ENCODE measurements around the gene A1CF. TPM values are rescaled to one million over a fixed set of nuclear protein-coding genes. Genes with fewer than 3 reads are reported as not detected.
"Not testable (repeated sequence)": the region's sequence is repeated elsewhere in the genome, so short reads cannot be mapped to it uniquely, and the experiment has no call there.

The A1CF gene
- total and polyA plus RNA-seq, 10 donors: under 0.01 TPM; not detected in 9

DNA sequence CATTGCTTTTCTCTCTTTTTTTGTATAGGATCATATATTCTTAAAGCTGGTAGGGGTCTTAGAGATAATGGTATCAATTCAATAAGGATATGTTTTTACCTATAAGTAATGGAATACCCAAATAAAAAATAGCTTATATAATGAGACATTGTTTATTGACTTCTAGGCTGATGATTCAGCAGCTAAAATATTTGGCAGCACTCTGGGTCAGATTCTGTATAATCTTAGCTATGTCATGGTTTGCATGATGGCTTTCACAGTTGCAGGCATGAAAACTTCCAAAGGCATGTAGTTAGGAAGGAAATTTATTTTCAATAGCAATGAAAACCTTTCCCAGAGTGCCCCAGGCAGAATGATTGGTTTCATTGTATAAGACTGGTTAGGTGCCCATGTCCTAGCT is 32.1 kb upstream of the A1CF start:
- Histone ChIP-seq H3K27ac (no peak overlapping the region), H3K36me3 (no peaks in the 10 kb centered on the region), H3K9me3 (peaks cover 0 to 5% (median 2%) of the 10 kb centered on the region in 8 donors), H3K4me1 (no peaks in the 10 kb centered on the region), H3K4me3 (no peak overlapping the region), H3K27me3 (replicated peaks in 1 of 7) (no peaks in the 10 kb centered on the region)
- no peak for DNase-seq
- intact Hi-C loops (cut with DNase I; ENCODE audit: low total_unique reads): no loop called here
- TF ChIP-seq, protein P1, sequence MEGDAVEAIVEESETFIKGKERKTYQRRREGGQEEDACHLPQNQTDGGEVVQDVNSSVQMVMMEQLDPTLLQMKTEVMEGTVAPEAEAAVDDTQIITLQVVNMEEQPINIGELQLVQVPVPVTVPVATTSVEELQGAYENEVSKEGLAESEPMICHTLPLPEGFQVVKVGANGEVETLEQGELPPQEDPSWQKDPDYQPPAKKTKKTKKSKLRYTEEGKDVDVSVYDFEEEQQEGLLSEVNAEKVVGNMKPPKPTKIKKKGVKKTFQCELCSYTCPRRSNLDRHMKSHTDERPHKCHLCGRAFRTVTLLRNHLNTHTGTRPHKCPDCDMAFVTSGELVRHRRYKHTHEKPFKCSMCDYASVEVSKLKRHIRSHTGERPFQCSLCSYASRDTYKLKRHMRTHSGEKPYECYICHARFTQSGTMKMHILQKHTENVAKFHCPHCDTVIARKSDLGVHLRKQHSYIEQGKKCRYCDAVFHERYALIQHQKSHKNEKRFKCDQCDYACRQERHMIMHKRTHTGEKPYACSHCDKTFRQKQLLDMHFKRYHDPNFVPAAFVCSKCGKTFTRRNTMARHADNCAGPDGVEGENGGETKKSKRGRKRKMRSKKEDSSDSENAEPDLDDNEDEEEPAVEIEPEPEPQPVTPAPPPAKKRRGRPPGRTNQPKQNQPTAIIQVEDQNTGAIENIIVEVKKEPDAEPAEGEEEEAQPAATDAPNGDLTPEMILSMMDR (IDR thresholded peaks at IDR 0.05 in 8 of 11, conservative IDR thresholded peaks at IDR 0.05 in 3 of 11): no peak
- TF ChIP-seq POLR2A (IDR thresholded peaks at IDR 0.05) (no peak), POLR2AphosphoS5 (IDR thresholded peaks at IDR 0.05) (no peak)

GRCh38 chr10:50909334-50910014 is 24.0 kb upstream of the A1CF start:
- intact Hi-C loops (cut with DNase I; ENCODE audit: low total_unique reads): no loop called here
- Histone ChIP-seq H3K27ac (no peak overlapping the region), H3K27me3 (replicated peaks in 1 of 7) (no peaks in the 10 kb centered on the region), H3K4me3 (no peak overlapping the region), H3K4me1 (no peaks in the 10 kb centered on the region), H3K36me3 (no peaks in the 10 kb centered on the region), H3K9me3 (peaks cover 0 to 7% (median 0%) of the 10 kb centered on the region in 8 donors)
- TF ChIP-seq, protein P1 (IDR thresholded peaks at IDR 0.05 in 8 of 11, conservative IDR thresholded peaks at IDR 0.05 in 3 of 11): no peak
- no peak for TF ChIP-seq POLR2A (IDR thresholded peaks at IDR 0.05)
- TF ChIP-seq POLR2AphosphoS5 (IDR thresholded peaks at IDR 0.05): no peak
- 74 to 86% (median 81%) methylated on average over 7 of the region's 7 CpGs for WGBS, 5 donors
- no peak for DNase-seq

DNA sequence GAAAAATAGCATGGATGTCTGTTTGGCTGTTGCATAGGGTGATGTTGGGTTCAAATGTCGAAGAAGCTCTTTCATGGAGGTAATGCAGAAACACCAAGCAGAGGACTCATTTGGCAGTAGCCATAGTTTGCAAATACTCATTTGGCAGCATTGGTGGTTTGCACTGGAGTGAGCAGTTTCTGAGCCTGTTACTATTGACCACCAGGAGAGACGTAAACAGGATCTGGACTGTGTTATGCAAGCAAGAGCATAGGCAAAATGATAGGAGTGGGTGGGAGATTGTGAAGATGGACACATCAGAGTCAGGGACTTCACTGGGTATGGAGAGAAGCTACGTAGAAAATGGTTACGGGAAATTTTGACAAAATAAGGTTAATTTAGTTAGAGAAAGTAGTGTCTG is 22.9 kb upstream of the A1CF start:
- intact Hi-C loops (cut with DNase I; ENCODE audit: low total_unique reads): no loop called here
- TF ChIP-seq, protein P1 (IDR thresholded peaks at IDR 0.05 in 8 of 11, conservative IDR thresholded peaks at IDR 0.05 in 3 of 11): no peak
- TF ChIP-seq POLR2AphosphoS5 (IDR thresholded peaks at IDR 0.05) (no peak), POLR2A (IDR thresholded peaks at IDR 0.05) (no peak)
- H3K4me3 ChIP-seq: no peak overlapping the region
- no peak overlapping the region for H3K27ac ChIP-seq
- DNase-seq: no peak
- no peaks in the 10 kb centered on the region for H3K36me3 ChIP-seq
- WGBS, 5 donors: 78 to 94% (median 89%) methylated on average over 4 of the region's 4 CpGs
- H3K9me3 ChIP-seq: peaks cover 0 to 7% (median 0%) of the 10 kb centered on the region in 8 donors
- no peaks in the 10 kb centered on the region for H3K4me1 ChIP-seq
- H3K27me3 ChIP-seq (replicated peaks in 1 of 7): no peaks in the 10 kb centered on the region

GRCh38 chr10:50905797-50906196 is 20.4 kb upstream of the A1CF start:
- H3K27me3 ChIP-seq (replicated peaks in 1 of 7); DNase-seq; H3K27ac ChIP-seq; H3K4me3 ChIP-seq; H3K4me1 ChIP-seq; intact Hi-C loops (cut with DNase I; ENCODE audit: low total_unique reads); H3K9me3 ChIP-seq; H3K36me3 ChIP-seq: not testable (repeated sequence)
- WGBS, 5 donors: 86 to 90% (median 89%) methylated on average over 15 of the region's 15 CpGs

DNA sequence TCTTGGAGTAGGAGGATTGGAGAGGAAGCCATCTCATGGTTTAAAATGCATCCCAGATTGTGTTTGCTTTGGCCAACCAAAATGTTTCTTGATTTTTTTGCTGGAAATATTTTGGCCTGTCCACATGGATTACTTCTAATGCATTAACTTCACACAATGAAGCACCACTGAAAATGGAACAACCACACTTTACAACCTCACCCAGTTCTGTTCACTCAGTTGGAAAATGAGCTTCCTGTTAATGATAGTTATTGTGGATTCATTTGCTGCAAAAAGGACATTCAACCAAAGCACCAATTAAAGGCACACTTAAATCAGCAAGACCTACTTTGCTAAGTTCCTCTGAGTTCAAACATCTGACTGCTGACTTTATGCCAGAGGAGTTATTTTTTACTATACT is 11.3 kb upstream of the A1CF start:
- TF ChIP-seq, protein P1 (IDR thresholded peaks at IDR 0.05 in 8 of 11, conservative IDR thresholded peaks at IDR 0.05 in 3 of 11): no peak
- TF ChIP-seq POLR2AphosphoS5 (IDR thresholded peaks at IDR 0.05) (no peak), POLR2A (IDR thresholded peaks at IDR 0.05) (no peak)
- Histone ChIP-seq H3K4me3 (no peak overlapping the region), H3K36me3 (no peaks in the 10 kb centered on the region), H3K9me3 (no peaks in the 10 kb centered on the region), H3K27me3 (replicated peaks in 1 of 7) (peaks cover 0 to 4% (median 0%) of the 10 kb centered on the region in 7 donors), H3K27ac (no peak overlapping the region), H3K4me1 (no peaks in the 10 kb centered on the region)
- intact Hi-C loops (cut with DNase I; ENCODE audit: low total_unique reads): no loop called here
- no peak for DNase-seq
